K562 (cell line): ENCODE results near the gene PRKD1. TPM values are rescaled to one million over a fixed set of nuclear protein-coding genes. Genes with fewer than 3 reads are reported as not detected.

Experiments used
- ATAC-seq: fragments of 200-7000 bp; cut with Tn5 transposase; 3 replicates; pipeline ENCODE4 v1.9.1; 2020; ENCODE audit warnings: moderate library complexity
- BruUV-seq: library from RNA; stranded (reverse); fragments of 400-500 nt; replicated peaks from 2 replicates; lab custom pipeline; 2021; lab: Mats Ljungman, UMichigan
- CTCF ChIA-PET: fragments of 300-600 bp; formaldehyde crosslinking; extraction: SDS; loops from one replicate; lab custom pipeline; 2021; ENCODE audit warnings: low intra/inter-chr PET ratio; lab: Yijun Ruan, JAX
- POLR2A ChIA-PET: fragments of 300-600, 350-650 bp; sonication (Branson Sonifier 250); formaldehyde crosslinking; extraction: SDS; loops from one replicate; lab custom pipeline; 2021; ENCODE audit warnings: antibody characterized with exemption, inconsistent platforms; lab: Yijun Ruan, JAX
- DNase-seq, 4 experiments: peaks; one replicate each; pipeline versions ENCODE4 v3.0.0 to v3.0.0-alpha.2; 2011 to 2018; ENCODE audit warnings: low spot score in 3 of 4, mixed read lengths in 3 of 4; ENCODE audit errors: extremely low read depth in 1 of 4
- FAIRE-seq: peaks from 2 replicates; lab custom pipeline; 2011; peaks lifted over from hg19 to GRCh38; lab: Jason Lieb, UNC
- H2AFZ ChIP-seq: 2 replicates; pipeline ENCODE4 v1.6.0; 2011; ENCODE audit warnings: low read depth, low read length, control low read depth, inconsistent platforms
- H3K27ac ChIP-seq: fragments of 200-600 bp; 3 replicates; pipeline ENCODE4 v1.8.0; 2011; ENCODE audit warnings: low read depth, mild to moderate bottlenecking, control low read depth, inconsistent platforms, low read length, moderate library complexity, mixed read lengths; ENCODE audit errors: extremely low read depth
- H3K27me3 ChIP-seq, 2 experiments: fragments of 300-600 bp in 1 of 2; 2 replicates in 1 of 2; 3 replicates in 1 of 2; pipeline versions ENCODE4 v1.6.0 to v1.8.0; 2011; ENCODE audit warnings: inconsistent platforms in 2 of 2, low read length in 2 of 2, mild to moderate bottlenecking in 1 of 2, mixed read lengths in 1 of 2, moderate library complexity in 1 of 2; ENCODE audit not compliant: control insufficient read depth in 2 of 2, insufficient read depth in 2 of 2
- H3K36me3 ChIP-seq: fragments of 300-600 bp; 3 replicates; pipeline ENCODE4 v1.8.0; 2011; ENCODE audit warnings: mild to moderate bottlenecking, low read length, inconsistent platforms; ENCODE audit not compliant: control insufficient read depth, insufficient read depth
- H3K4me1 ChIP-seq, 2 experiments: fragments of 200-600 bp in 1 of 2; replicated peaks in 1 of 2; 2 replicates in 1 of 2; 3 replicates in 1 of 2; pipeline versions ENCODE4 v1.5.1 to v1.8.0; 2011; ENCODE audit warnings: inconsistent platforms in 2 of 2, low read length in 2 of 2, mild to moderate bottlenecking in 1 of 2, mixed read lengths in 1 of 2, moderate library complexity in 1 of 2; ENCODE audit not compliant: control insufficient read depth in 2 of 2, insufficient read depth in 2 of 2
- H3K4me2 ChIP-seq: 2 replicates; pipeline ENCODE4 v1.6.1; 2011; ENCODE audit warnings: low read length, control low read depth, inconsistent platforms, mixed read lengths; ENCODE audit not compliant: insufficient read depth
- H3K4me3 ChIP-seq: fragments of 200-600 bp; sonication (generic), shearing (Covaris generic); 2 replicates; pipeline ENCODE4 v1.5.1; 2016; ENCODE audit warnings: control low read depth, inconsistent platforms
- H3K79me2 ChIP-seq: fragments of 200-600 bp; 3 replicates; pipeline ENCODE4 v1.8.0; 2011; ENCODE audit warnings: low read length, inconsistent platforms; ENCODE audit not compliant: control insufficient read depth, insufficient read depth
- H3K9ac ChIP-seq, 2 experiments: 2 replicates each; pipeline versions ENCODE4 v1.6.0 to v1.6.1; 2011; ENCODE audit warnings: low read depth in 2 of 2, low read length in 2 of 2, control low read depth in 1 of 2, inconsistent platforms in 1 of 2, mild to moderate bottlenecking in 1 of 2, mixed read lengths in 1 of 2; ENCODE audit not compliant: insufficient read depth in 1 of 2
- H3K9me1 ChIP-seq: one replicate; pipeline ENCODE4 v1.6.0; 2011; ENCODE audit warnings: inconsistent platforms, mild to moderate bottlenecking, low read length, moderate library complexity; ENCODE audit not compliant: control insufficient read depth, insufficient read depth
- H3K9me3 ChIP-seq: replicated peaks from 2 replicates; pipeline ENCODE4 v1.5.1; 2011; ENCODE audit warnings: low read depth, low read length, inconsistent platforms; ENCODE audit not compliant: control insufficient read depth, insufficient read depth
- H4K20me1 ChIP-seq: replicated peaks from 2 replicates; pipeline ENCODE4 v1.6.1; 2011; ENCODE audit warnings: low read length, inconsistent platforms, mixed read lengths; ENCODE audit not compliant: control insufficient read depth, insufficient read depth
- FOXA1 ChIP-seq: fragments of 450-650 bp; IDR thresholded peaks from 2 replicates; pipeline ENCODE4 v1.6.1; 2016; ENCODE audit warnings: mild to moderate bottlenecking, borderline replicate concordance
- FOXK2 ChIP-seq, 2 experiments: fragments of 450-650 bp; IDR thresholded peaks in 1 of 2; conservative IDR thresholded peaks in 1 of 2; 2 replicates each; pipeline ENCODE4 v1.6.1; 2016; ENCODE audit warnings: low read depth in 2 of 2, mild to moderate bottlenecking in 1 of 2
- KAT8 ChIP-seq: fragments of 450-650 bp; IDR thresholded peaks from 2 replicates; pipeline ENCODE4 v1.6.1; 2016; ENCODE audit warnings: low read depth, mild to moderate bottlenecking
- NUFIP1 ChIP-seq: fragments of 450-650 bp; IDR thresholded peaks from 2 replicates; pipeline ENCODE4 v1.6.1; 2018; ENCODE audit not compliant: partially characterized antibody
- ZNF316 ChIP-seq: fragments of 450-650 bp; IDR thresholded peaks from 2 replicates; pipeline ENCODE4 v1.6.1; 2016
- in situ Hi-C: fragments of 300-500 bp; cut with MboI; formaldehyde crosslinking; loops from 4 replicates; pipeline ENCODE4 v1.15.0; 2018; ENCODE audit warnings: inconsistent platforms, mixed read lengths
- intact Hi-C: fragments of 100-400 bp; cut with micrococcal nuclease; formaldehyde crosslinking; loops from 2 replicates; pipeline ENCODE4 v1.14.2; 2022
- polyA plus RNA-seq, 8 experiments: library from polyadenylated mRNA; depleted of rRNA in 4 of 8; stranded (reverse) in 5 of 8; unstranded in 3 of 8; fragments of >200 nt; fragmentation: Nextera tagmentation in 2 of 8; fragmentation: Illumina TruSeq in 1 of 8; extraction: Ambion mirVana in 2 of 8; extraction: Trizol in 1 of 8; gene quantifications; 2 replicates each; pipeline versions ENCODE4 v1.2.1 to v1.2.3, GENCODE V29; 2011 to 2014; ENCODE audit warnings: inconsistent platforms in 1 of 8, missing spikeins in 1 of 8
- small RNA-seq: library from RNA; depleted of rRNA; stranded (forward); fragments of <200 nt; gene quantifications from one replicate; pipeline ENCODE3, GENCODE V24; 2014
- total RNA-seq, 7 experiments: library from RNA; depleted of rRNA in 6 of 7; stranded (reverse); fragments of >200 nt in 6 of 7; fragmentation: Illumina TruSeq in 2 of 7; extraction: Trizol in 2 of 7; gene quantifications; 2 replicates each; pipeline versions ENCODE4 v1.2.1 to v1.2.3, GENCODE V29; 2011 to 2021; ENCODE audit warnings: low replicate concordance in 1 of 7

PRKD1 gene
- total and polyA plus RNA-seq, 9 of the 15 experiments (the other 6 are each of a cell fraction or from before 2014, with no cell fraction given), result 0.04 to 0.25 (median 0.13) TPM; not detected in 1

GRCh38 chr14:29527286-29527685 lies 400.4 kb downstream of the PRKD1 start:
- no peaks in the 10 kb centered on the region for H3K9me1 ChIP-seq
- DNase-seq (no peak), FAIRE-seq (no peak), ATAC-seq (no peak)
- ChIA-PET POLR2A (no interaction called here), CTCF (no interaction called here)
- H3K4me1 ChIP-seq, result no peaks in the 10 kb centered on the region
- TF ChIP-seq FOXA1 (no peak), FOXK2 (conservative IDR thresholded peaks at IDR 0.05 in 1 of 2, IDR thresholded peaks at IDR 0.05 in 1 of 2; ENCODE audit: low read depth in 2 of 2) (no peak), ZNF316 (peak; percentile 50; the same call in 1 of the 2 replicates), NUFIP1 (no peak), KAT8 (no peak)
- intact Hi-C loops (no loop called here), in situ Hi-C loops (loop anchor here (25.0 kb wide), 1 partner anchor 685 kb away; no protein-coding TSS in a partner anchor)
- H3K79me2 ChIP-seq, result no peaks in the 10 kb centered on the region
- H2AFZ ChIP-seq, result no peak overlapping the region
- no peaks in the 10 kb centered on the region for H3K27me3 ChIP-seq
- BruUV-seq, result no TSS peak
- H3K4me3 ChIP-seq, result no peak overlapping the region
- H3K36me3 ChIP-seq, result no peaks in the 10 kb centered on the region
- H3K9me3 ChIP-seq, result no peaks in the 10 kb centered on the region
- H3K4me2 ChIP-seq, result no peak overlapping the region
- no peak overlapping the region for H3K9ac ChIP-seq
- H3K27ac ChIP-seq, result no peak overlapping the region
- no peaks in the 10 kb centered on the region for H4K20me1 ChIP-seq

Small RNA genes lying within 50 kb of the gene (small RNA-seq; reads per million reads assigned to genes)
- not detected for gene RNU6-1234P
